Measurements from ENCODE around the gene PEX12.
A peak's percentile ranks its signal among the peaks of the same experiment; 100 is the strongest.
"Not testable (repeated sequence)": the region's sequence is repeated elsewhere in the genome, so short reads cannot be mapped to it uniquely, and the experiment has no call there.

PEX12 gene

DNA sequence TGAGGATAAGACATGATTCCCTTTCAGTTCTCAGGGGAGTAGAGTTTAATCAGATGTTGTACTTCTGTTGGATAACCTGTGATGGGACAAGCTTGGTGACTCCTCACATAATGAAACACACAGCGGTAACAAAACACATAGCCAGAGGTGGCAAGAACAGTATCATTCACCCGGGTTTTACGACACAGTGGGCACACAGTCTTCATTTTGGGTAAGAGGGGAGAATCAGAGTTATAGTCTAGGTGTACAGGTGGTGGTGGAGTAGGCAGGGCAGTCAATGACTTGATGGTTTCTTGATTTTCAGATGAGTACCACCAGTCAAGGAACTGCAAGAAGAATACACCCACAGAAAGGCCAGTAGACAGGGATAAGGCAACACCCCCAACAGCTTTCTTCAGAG is 2.6 kb downstream of the PEX12 start:
- peaks cover 2% of the 10 kb centered on the region for H3K27me3 Mint-ChIP-seq (ENCODE audit: low read depth, poor library complexity)
- no peak overlapping the region for H3K27ac Mint-ChIP-seq
- no peaks in the 10 kb centered on the region for H3K9me3 Mint-ChIP-seq
- H3K36me3 Mint-ChIP-seq (ENCODE audit: low read depth): peaks cover 10% of the 10 kb centered on the region
- peaks cover 28% of the 10 kb centered on the region for H3K4me1 Mint-ChIP-seq
- no peak for DNase-seq
- H3K4me3 Mint-ChIP-seq: no peak overlapping the region
- TF ChIP-seq CTCF (IDR thresholded peaks at IDR 0.05): no peak

DNA sequence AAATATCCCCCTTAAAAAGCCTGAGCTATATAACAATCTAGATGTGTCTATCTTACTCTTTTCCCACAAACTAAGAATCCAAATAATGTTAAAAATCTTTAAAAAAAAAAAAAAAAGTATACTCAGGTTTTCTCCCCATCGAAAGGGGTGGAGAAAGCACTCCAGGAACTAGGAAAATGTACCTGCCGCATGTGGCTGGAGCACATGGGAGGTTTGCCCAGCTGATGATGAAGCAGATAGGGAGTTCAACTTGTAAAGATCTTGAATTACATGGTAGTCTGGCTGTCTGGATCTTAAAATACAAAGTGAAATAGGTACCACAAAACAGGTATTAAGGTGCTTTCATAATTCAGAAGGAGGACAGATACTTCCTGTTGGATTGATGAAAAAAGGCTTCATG is 9.0 kb downstream of the PEX12 start:
- no peak overlapping the region for H3K27ac Mint-ChIP-seq
- peaks cover 1% of the 10 kb centered on the region for H3K36me3 Mint-ChIP-seq (ENCODE audit: low read depth)
- H3K9me3 Mint-ChIP-seq: no peaks in the 10 kb centered on the region
- peaks cover 37% of the 10 kb centered on the region for H3K27me3 Mint-ChIP-seq (ENCODE audit: low read depth, poor library complexity)
- peak overlapping the region; percentile 93 for H3K4me3 Mint-ChIP-seq
- no peak for DNase-seq
- no peak for TF ChIP-seq CTCF (IDR thresholded peaks at IDR 0.05)
- H3K4me1 Mint-ChIP-seq: peaks cover 39% of the 10 kb centered on the region

GRCh38 chr17:35568561-35568960 is 9.8 kb downstream of the PEX12 start:
- H3K4me1 Mint-ChIP-seq: peaks cover 39% of the 10 kb centered on the region
- H3K9me3 Mint-ChIP-seq: no peaks in the 10 kb centered on the region
- peak overlapping the region; percentile 53 for H3K27ac Mint-ChIP-seq
- H3K27me3 Mint-ChIP-seq (ENCODE audit: low read depth, poor library complexity): peaks cover 45% of the 10 kb centered on the region
- peak overlapping the region; percentile 93 for H3K4me3 Mint-ChIP-seq
- no peaks in the 10 kb centered on the region for H3K36me3 Mint-ChIP-seq (ENCODE audit: low read depth)
- DNase-seq: no peak
- no peak for TF ChIP-seq CTCF (IDR thresholded peaks at IDR 0.05)

- DNase-seq: no peak
- peak overlapping the region; percentile 48 for H3K27ac Mint-ChIP-seq
- no peaks in the 10 kb centered on the region for H3K9me3 Mint-ChIP-seq
- H3K4me1 Mint-ChIP-seq: peaks cover 39% of the 10 kb centered on the region
- H3K36me3 Mint-ChIP-seq (ENCODE audit: low read depth): no peaks in the 10 kb centered on the region
- peaks cover 56% of the 10 kb centered on the region for H3K27me3 Mint-ChIP-seq (ENCODE audit: low read depth, poor library complexity)
- TF ChIP-seq CTCF (IDR thresholded peaks at IDR 0.05): no peak
- H3K4me3 Mint-ChIP-seq: peak overlapping the region; percentile 93
Measured at GRCh38 chr17:35566968-35567367, 11.4 kb downstream of the PEX12 start.

- not testable (repeated sequence) for H3K27ac Mint-ChIP-seq; H3K36me3 Mint-ChIP-seq (ENCODE audit: low read depth); H3K4me3 Mint-ChIP-seq; DNase-seq; H3K9me3 Mint-ChIP-seq
- H3K4me1 Mint-ChIP-seq: peaks cover 13% of the 10 kb centered on the region
- H3K27me3 Mint-ChIP-seq (ENCODE audit: low read depth, poor library complexity): peaks cover 79% of the 10 kb centered on the region
Measured at GRCh38 chr17:35563181-35563580, 15.2 kb downstream of the PEX12 start.

DNA sequence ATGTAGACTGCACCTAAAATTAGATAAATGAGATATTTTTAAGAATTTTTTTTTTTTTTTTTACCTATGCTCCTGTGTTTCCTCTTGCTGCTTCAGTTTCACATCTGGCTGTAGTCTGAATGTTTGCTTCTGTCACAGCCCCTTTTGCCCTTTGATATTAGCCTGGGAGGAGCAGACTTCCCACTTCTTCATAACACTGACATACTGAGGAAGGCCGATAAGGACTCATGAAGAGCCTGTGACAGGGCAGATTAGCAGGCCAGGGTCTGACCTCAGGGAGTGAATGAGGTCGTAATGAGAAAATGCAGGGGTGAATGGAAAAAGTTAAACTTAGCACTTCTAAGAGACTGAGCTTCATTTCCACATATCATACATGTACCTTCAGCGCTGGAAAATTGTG is 17.7 kb downstream of the PEX12 start, which contains the start of gene SLFN14:
Gene SLFN14, minus strand, starts transcription at position 117 of the 400 bp plus-strand sequence. CDS start 2,757 bp downstream, outside the sequence.
- Mint-ChIP-seq H3K4me1 (no peaks in the 10 kb centered on the region), H3K27ac (no peak within 1 kb of the TSS), H3K36me3 (ENCODE audit: low read depth) (no peaks in the 10 kb centered on the region), H3K9me3 (no peaks in the 10 kb centered on the region), H3K27me3 (ENCODE audit: low read depth, poor library complexity) (peaks cover 74% of the 10 kb centered on the region), H3K4me3 (no peak within 1 kb of the TSS)
- no peak for TF ChIP-seq CTCF (IDR thresholded peaks at IDR 0.05)
- DNase-seq: no peak

All from nephron progenitor cell (in vitro differentiated cells).